GM11168 (cell line): ENCODE measurements around the gene PYGO2.
"Not testable (repeated sequence)": the region's sequence is repeated elsewhere in the genome, so short reads cannot be mapped to it uniquely, and the experiment has no call there.

Source experiments
- in situ Hi-C: fragments of 300-500 bp; cut with MboI; formaldehyde crosslinking; loops from one replicate; pipeline ENCODE4 v1.12.0; 2022; ENCODE audit warnings: low sequenced_read_pairs; ENCODE audit not compliant: unreplicated experiment

The PYGO2 gene

GRCh38 chr1:154925335-154926170 is 36.0 kb downstream of the PYGO2 start:
- in situ Hi-C loops = no loop called here

- in situ Hi-C loops = no loop called here
These were observed 37.9 kb downstream of the PYGO2 start for GRCh38 chr1:154923695-154924094.

- in situ Hi-C loops = no loop called here
These were observed 48.3 kb downstream of the PYGO2 start for GRCh38 chr1:154913273-154913672.

- in situ Hi-C loops = no loop called here
These were observed 48.8 kb downstream of the PYGO2 start for GRCh38 chr1:154912755-154913154.

- in situ Hi-C loops = no loop called here
These were observed 49.7 kb downstream of the PYGO2 start for GRCh38 chr1:154911691-154912550.

- in situ Hi-C loops = no loop called here
These were observed 50.7 kb downstream of the PYGO2 start for GRCh38 chr1:154910851-154911250.

GRCh38 chr1:154908937-154909336 is 52.6 kb downstream of the PYGO2 start:
- in situ Hi-C loops = no loop called here

GRCh38 chr1:154908129-154908528 is 53.5 kb downstream of the PYGO2 start:
- in situ Hi-C loops = not testable (repeated sequence)
